ENCODE measurements around the gene NFASC. TPM values are rescaled to one million over a fixed set of nuclear protein-coding genes. Genes with fewer than 3 reads are reported as not detected.

NFASC gene
- total and polyA plus RNA-seq, 2 donors (not counting 3 experiments of a cell fraction or from before 2014, with no cell fraction given): not detected

- dilution Hi-C loops (cut with MboI; ENCODE audit: extremely low pct_ligation_motif_present, low sequenced_read_pairs) (no loop called here), intact Hi-C loops (cut with micrococcal nuclease) (no loop called here)
- Histone ChIP-seq H3K4me3 (replicated peaks in 1 of 3; ENCODE audit: insufficient read depth in 1 of 3, low read depth in 1 of 3, low read length in 3 of 3) (no peak overlapping the region), H4K20me1 (replicated peaks; ENCODE audit: control insufficient read depth, extremely low read depth, insufficient read depth, low read length) (no peaks in the 10 kb centered on the region), H3K9me3 (replicated peaks; ENCODE audit: control insufficient read depth, insufficient read depth, low read length) (no peaks in the 10 kb centered on the region), H3K79me2 (ENCODE audit: control insufficient read depth, insufficient read depth, low read length) (no peaks in the 10 kb centered on the region), H3K27me3 (ENCODE audit: control insufficient read depth in 2 of 2, insufficient read depth in 2 of 2, low read length in 2 of 2) (peaks cover 3 to 5% of the 10 kb centered on the region in 2 experiments), H2AFZ (ENCODE audit: low read depth, low read length) (no peak overlapping the region), H3K4me1 (ENCODE audit: control insufficient read depth, extremely low read depth, insufficient read depth, low read length) (no peaks in the 10 kb centered on the region), H3K4me2 (ENCODE audit: insufficient read depth, low read length) (no peak overlapping the region), H3K9ac (replicated peaks; ENCODE audit: extremely low read depth, insufficient read depth, low read length) (no peak overlapping the region), H3K9me1 (replicated peaks; ENCODE audit: control insufficient read depth, extremely low read depth, insufficient read depth, low read length) (no peaks in the 10 kb centered on the region), H3K36me3 (ENCODE audit: control insufficient read depth in 2 of 2, extremely low read depth in 1 of 2, insufficient read depth in 2 of 2, low read length in 2 of 2) (no peaks in the 10 kb centered on the region), H3K27ac (ENCODE audit: insufficient read depth, low read depth, low read length) (no peak overlapping the region)
- DNase-seq (ENCODE audit: low read depth, low spot score): no peak
- BruUV-seq (replicated peaks): no TSS peak
- no peak for FAIRE-seq
- ChIA-PET CTCF (no interaction called here), POLR2A (no interaction called here)
- no peak for TF ChIP-seq GATA2 (IDR thresholded peaks at IDR 0.05; ENCODE audit: insufficient read depth, insufficient read length, low read depth, low read length)
- no peak for TF ChIP-seq CTCF (IDR thresholded peaks at IDR 0.05; ENCODE audit: extremely low read depth in 1 of 2, insufficient read depth in 1 of 2, low read depth in 1 of 2, low read length in 2 of 2)
- TF ChIP-seq POLR2AphosphoS5 (IDR thresholded peaks at IDR 0.05; ENCODE audit: insufficient read depth, low read depth, low read length): no peak
- no peak for TF ChIP-seq MYC (IDR thresholded peaks at IDR 0.05; ENCODE audit: low read depth, low read length)
- TF ChIP-seq JUN (IDR thresholded peaks at IDR 0.05; ENCODE audit: borderline replicate concordance, insufficient read depth, insufficient read length, low read depth): no peak
- TF ChIP-seq MAX (IDR thresholded peaks at IDR 0.05; ENCODE audit: insufficient read depth, insufficient read length): no peak
- TF ChIP-seq FOS (IDR thresholded peaks at IDR 0.05; ENCODE audit: borderline replicate concordance, insufficient read depth, low read length): no peak
- TF ChIP-seq EZH2 (IDR thresholded peaks at IDR 0.05; ENCODE audit: borderline replicate concordance, low read depth, low read length, severe bottlenecking): no peak
- TF ChIP-seq POLR2A (IDR thresholded peaks at IDR 0.05; ENCODE audit: low read depth, low read length): no peak
Observed at GRCh38 chr1:204835737-204836136, 34.9 kb upstream of the NFASC start.
